CD4-positive, alpha-beta T cell treated with Interleukin-1 beta for 1 hour (primary cell): Measurements from ENCODE around the gene ELMO1.

Source experiments
- DNase-seq, 2 donors: peaks; one replicate each; pipeline ENCODE4 v3.0.0-alpha.2; 2020 to 2022

ELMO1 gene

GRCh38 chr7:36965625-36966024 is 483.0 kb downstream of the ELMO1 start:
- DNase-seq: no peak

DNA sequence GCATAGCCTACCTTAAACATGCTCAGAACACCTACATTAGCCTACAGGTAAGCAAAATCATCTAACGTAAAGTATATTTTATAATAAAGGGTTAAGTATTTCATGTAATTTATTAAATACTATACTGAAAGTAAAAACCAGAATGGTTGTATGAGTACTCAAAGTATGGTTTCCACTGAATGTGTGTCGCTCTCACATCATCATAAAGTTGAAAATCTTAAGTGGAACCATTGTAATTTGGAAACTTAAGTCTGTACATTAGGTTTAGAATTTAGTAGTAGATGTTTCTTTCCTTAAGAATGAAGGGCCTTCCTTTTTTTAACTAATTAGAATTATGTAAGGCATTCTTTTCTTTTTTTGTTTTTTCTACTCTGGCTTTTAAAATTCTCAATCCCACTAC is 484.4 kb downstream of the ELMO1 start:
- DNase-seq: no peak

- no peak for DNase-seq
Observed at GRCh38 chr7:36962367-36962766, 486.3 kb downstream of the ELMO1 start.

GRCh38 chr7:36961693-36962092 is 487.0 kb downstream of the ELMO1 start:
- DNase-seq: no peak

- no peak for DNase-seq
Observed at GRCh38 chr7:36961097-36961496, 487.6 kb downstream of the ELMO1 start.

DNA sequence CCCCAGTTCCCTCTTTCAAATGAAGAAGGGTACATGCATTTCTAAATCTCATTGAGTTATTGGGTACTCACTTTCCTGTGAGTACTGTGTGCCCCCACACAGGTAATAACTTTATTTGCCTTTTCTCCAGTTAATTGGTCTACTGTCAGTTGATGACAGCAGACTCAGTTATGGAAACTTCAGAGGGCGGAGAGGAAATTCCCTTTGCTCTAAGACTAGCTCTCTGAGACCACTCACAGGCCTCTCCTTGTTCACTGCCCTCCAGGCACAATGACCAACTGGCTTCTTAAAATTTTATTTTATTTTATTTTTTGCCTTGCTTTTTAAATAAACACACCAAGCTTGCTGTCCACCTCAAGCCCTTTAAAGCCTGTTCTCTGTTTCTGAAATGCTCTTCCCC is 488.6 kb downstream of the ELMO1 start:
- DNase-seq: no peak

DNA sequence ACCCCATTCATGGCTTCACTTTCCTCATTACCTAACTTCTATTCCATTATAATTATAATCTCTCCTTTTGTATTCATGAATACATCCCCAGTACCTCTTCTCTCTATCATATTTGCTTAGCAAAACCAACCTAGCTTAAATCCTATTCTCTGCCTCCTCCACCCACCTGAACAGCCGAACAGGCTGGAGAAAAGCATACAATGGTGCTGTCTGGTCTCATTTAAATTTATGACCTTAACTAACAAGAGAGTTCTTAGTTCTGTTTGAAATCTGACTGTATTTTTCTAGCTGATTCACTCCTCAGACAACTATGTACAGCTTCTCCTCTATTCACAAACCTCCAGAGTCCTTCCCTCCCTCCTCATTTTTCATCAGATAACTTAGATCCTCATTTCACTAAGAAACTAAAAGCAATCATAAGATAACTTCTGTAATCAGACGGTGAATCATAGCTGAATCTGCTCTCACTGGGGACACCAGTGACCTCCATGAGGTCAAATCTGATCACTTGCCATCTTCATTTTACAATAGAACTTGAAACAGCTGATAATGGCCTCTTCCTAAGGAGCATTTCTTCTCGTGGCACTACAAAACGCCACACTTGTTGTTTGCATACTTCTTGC is 490.4 kb downstream of the ELMO1 start:
- no peak for DNase-seq

DNA sequence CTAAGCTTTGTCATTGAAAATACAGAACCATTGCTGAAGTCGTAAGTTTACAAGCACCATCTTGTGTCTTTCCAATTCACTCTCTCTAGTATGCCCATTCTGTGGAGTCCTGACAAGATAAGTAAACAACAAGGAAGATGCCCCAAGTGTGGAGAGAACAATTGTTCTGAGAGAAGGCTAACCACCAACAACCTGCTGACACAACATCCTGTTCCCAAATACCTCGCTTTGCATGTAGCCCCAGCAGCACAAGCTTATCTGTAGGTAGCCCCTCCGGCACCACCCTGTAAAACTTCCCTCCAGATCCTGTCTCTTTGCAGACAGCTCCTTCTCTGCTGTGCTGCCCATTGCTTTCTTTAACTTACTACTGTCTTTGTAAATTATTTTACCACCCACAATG is 491.0 kb downstream of the ELMO1 start:
- no peak for DNase-seq

GRCh38 chr7:36956814-36957213 is 491.9 kb downstream of the ELMO1 start:
- no peak for DNase-seq

DNA sequence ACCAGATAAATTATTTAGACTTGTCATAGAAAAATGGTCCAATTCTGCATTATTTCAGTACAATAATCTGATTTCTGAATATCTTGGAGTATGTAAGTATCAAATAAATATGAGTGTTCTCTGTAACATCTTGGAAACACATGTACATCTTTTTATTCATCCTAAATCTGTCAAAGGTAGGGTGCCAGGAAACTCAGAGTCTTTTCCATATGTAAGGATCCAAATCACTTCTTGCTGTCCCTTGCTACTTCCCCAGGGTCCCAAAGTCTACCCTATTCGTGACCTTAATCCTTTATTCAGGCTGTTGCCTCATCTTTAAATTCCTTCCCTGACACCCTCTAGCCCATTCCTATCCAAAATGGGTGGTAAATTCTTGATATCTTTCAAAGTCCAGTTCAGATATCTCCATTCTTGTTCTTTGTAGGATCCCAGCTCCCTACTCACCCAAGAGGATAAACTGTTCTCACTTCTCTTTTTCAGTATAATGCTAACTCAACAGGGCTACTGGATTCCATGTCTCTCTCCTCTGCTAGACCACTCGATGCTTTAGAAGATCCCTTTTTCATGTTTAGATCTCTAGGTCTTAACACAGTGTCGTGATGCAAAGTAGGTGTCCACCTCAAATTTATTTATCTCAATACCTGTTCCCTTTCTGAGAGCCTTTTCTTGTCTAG is 493.1 kb downstream of the ELMO1 start:
- DNase-seq: no peak

- DNase-seq: no peak
Observed at GRCh38 chr7:36951257-36951697, 497.4 kb downstream of the ELMO1 start.

- DNase-seq: peak in 1 of 2 donors; percentile 27
Observed at GRCh38 chr7:36949711-36950600, 498.7 kb downstream of the ELMO1 start.

- no peak for DNase-seq
Observed at GRCh38 chr7:36946401-36946739, 502.3 kb downstream of the ELMO1 start.

DNA sequence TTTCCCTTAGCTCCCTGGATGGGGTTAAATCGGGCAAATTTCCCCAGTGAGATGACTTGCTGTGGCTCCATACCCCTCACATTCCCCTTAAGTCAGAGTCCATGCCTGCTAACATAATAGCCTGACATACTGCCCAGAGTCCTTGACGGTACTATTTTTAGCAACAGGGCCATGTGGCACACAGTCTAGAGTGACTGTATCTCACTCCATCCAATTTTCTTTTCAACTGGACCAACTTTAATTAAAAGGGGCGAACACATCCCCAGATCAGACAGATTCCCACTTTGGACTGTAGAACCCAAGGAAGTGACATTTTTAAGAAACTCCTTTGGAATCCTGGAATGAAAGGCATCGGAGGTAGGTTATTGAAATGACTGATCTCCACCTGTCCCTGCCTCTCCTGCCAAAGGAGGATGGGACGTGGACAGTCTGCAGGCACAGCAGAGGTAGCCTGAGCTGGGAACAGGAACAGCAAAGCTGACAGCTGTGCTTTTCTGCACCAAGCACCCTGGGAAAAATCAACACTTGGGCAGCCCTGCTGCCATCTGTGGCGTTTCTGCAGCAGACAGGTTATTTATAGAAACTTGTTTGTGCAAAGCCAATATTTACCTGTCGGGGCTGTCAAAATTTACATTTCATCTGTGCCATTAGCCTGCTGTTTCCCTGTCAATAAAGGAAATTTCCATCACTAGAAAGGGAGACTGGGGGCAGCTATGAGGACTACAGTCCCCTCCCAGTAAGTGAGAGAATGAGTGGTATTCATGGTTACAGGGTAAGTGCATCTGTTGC is 502.9 kb downstream of the ELMO1 start:
- no peak for DNase-seq

DNA sequence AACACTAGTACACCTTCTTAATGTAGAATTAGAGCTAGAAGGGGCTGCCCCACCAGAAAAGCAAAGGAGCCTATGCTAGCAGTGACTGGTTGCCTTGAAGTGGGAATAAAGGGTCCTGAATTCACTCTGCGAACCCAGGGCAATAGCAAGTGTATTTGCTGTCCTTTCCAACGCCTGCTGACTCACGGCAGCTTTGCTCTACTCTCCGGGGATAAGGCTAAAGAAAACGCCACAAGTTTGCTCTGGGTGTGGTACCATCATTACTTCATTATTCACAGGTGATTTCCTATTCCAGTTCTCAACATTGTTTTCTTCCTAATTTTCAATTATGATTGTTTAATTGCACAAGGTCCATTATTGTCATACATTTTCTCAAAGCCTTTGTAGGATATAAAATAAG is 503.8 kb downstream of the ELMO1 start:
- no peak for DNase-seq

- no peak for DNase-seq
Observed at GRCh38 chr7:36943591-36944435, 504.9 kb downstream of the ELMO1 start.

DNA sequence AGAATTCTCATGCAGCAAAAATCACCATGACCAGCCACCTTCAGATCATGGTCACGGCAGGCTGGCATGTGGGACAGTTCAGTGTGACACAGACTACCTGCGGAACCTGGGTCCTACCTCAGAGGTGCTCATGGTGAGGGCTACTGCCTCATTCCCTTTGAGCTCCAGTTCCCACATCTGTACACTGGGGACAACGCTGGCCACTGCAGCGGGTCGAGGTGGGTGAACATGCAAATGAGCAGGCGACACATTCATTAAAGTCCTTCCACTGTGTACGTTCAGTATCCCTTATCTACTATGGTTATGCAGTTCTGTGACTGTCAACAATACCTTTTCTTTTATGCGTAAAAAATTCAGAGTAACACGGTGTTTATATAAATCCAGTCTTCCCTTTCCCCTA is 505.7 kb downstream of the ELMO1 start:
- no peak for DNase-seq

- no peak for DNase-seq
Observed at GRCh38 chr7:36942541-36942940, 506.1 kb downstream of the ELMO1 start.

DNA sequence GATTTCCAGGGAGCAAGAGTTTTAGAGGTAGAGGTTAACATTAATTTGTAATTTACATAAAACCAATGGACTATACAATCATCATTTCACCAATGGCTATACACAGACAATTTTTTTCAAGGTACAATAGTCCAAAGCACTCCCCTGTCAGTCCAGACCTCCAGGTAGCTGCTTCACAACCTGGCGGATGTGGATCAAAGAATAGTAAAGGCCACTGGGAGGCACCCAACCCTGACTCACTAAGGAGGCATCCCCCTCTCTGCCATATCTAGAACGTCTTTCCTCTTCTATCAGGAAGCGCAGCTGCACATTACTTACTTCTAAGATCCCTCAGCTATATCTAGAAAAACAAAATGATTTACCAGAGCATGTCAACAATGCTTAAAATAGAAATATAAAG is 506.6 kb downstream of the ELMO1 start:
- no peak for DNase-seq

DNA sequence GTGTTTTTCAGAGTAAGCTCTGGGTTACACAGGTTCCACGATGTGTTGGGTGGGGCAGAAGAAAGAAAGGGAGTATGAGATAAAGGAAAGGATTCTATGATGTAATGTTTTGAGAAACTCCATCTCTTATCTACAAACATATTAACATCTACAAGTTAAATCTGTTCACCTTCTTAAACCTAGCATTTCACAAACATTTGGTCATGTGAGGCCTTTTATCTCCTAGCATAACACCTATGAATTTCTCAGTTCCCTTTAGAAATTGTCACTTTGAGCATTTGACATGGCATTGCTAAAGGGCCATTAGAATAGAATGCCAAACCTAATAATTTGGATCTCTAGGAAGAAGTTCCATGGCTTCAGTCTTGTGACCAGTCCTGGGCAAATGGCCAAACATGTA is 507.3 kb downstream of the ELMO1 start:
- no peak for DNase-seq

DNA sequence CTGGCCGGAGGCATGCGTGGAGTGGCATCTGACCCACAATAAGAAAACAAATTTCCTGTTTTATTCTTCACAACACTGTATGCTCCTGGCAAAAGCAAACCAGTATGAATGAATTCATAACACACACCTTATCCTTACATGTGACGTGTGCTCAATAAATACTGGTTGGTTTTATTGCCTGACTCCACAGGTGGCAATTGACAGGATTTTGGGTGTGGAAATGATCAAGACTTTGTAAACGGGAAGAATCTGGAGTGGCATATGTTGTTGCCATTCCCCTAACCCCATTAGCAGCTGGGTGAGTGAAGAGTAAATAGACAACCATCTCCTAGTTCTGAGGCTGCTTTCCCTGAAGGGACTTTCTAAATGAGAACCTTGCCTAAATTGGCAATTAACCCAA is 508.8 kb downstream of the ELMO1 start:
- no peak for DNase-seq
